Aorta (tissue), 5 donors: ENCODE measurements around the gene SHB. TPM values are rescaled to one million over a fixed set of nuclear protein-coding genes. Genes with fewer than 3 reads are reported as not detected.

Source experiments
- ATAC-seq: fragments of 200-7000 bp; cut with Tn5 transposase; one replicate; pipeline ENCODE4 v1.9.1; 2022; ENCODE audit warnings: moderate library complexity; ENCODE audit not compliant: low FRiP score
- DNase-seq, 2 donors: peaks; one replicate each; pipeline ENCODE4 v3.0.0-alpha.2; 2020
- H3K27ac ChIP-seq, 2 donors: one replicate each; pipeline ENCODE4 v1.5.1; 2013; ENCODE audit warnings: low read length in 2 of 2, mild to moderate bottlenecking in 2 of 2, moderate library complexity in 2 of 2, control low read depth in 1 of 2, inconsistent platforms in 1 of 2, low read depth in 1 of 2
- H3K27me3 ChIP-seq, 2 donors: one replicate each; pipeline ENCODE4 v1.6.1; 2013; ENCODE audit warnings: control low read depth in 1 of 2, low read length in 1 of 2, mild to moderate bottlenecking in 1 of 2, moderate library complexity in 1 of 2; ENCODE audit not compliant: insufficient read depth in 2 of 2, control insufficient read depth in 1 of 2
- H3K36me3 ChIP-seq, 2 donors: one replicate each; pipeline ENCODE4 v1.6.1; 2013; ENCODE audit warnings: control low read depth in 1 of 2, low read length in 1 of 2, mild to moderate bottlenecking in 1 of 2; ENCODE audit not compliant: insufficient read depth in 2 of 2, control insufficient read depth in 1 of 2
- H3K4me1 ChIP-seq, 2 donors: one replicate each; pipeline ENCODE4 v1.6.1; 2013; ENCODE audit warnings: low read length in 2 of 2, control low read depth in 1 of 2, mild to moderate bottlenecking in 1 of 2, moderate library complexity in 1 of 2; ENCODE audit not compliant: insufficient read depth in 2 of 2, control insufficient read depth in 1 of 2
- H3K4me3 ChIP-seq, 2 donors: one replicate each; pipeline ENCODE4 v1.5.1; 2013; ENCODE audit warnings: low read length in 2 of 2, control low read depth in 1 of 2, mild to moderate bottlenecking in 1 of 2
- H3K9me3 ChIP-seq: one replicate; pipeline ENCODE4 v1.6.1; 2013; ENCODE audit warnings: mild to moderate bottlenecking, low read length; ENCODE audit not compliant: control insufficient read depth
- WGBS, 2 donors: extraction: QIAGEN DNeasy Blood & Tissue Kit; methylation state at CpG; one replicate each; pipeline ENCODE4 v1.1.7; 2013; 5-methylcytosine and 5-hydroxymethylcytosine counted together
- intact Hi-C, 2 donors: fragments of 100-400 bp; cut with DNase I; formaldehyde crosslinking; loops; one replicate each; pipeline versions ENCODE4 v1.14.2 to v1.15.0; 2022
- polyA plus RNA-seq, 2 donors: library from polyadenylated mRNA; stranded (reverse); fragments of 200-250 nt; gene quantifications; one replicate each; pipeline ENCODE4 v1.2.3, GENCODE V29; 2013
- total RNA-seq, 2 donors: library from RNA; stranded (reverse); fragmentation: NEBNext Ultra II Directional; extraction: Animal tissue kit (Norgen Biotek cat#: 25700); gene quantifications; one replicate each; pipeline ENCODE4 v1.2.1, GENCODE V29; 2021
- donor health status: healthy with polysubstance abuse.
- donor health status: Bipolar disorder and iron deficiency.
- donor health status: DM: no; HTN: no; CAD: no.
- donor health status: DM: no; HTN: no; CAD: no.
- donor health status: DM: yes; HTN: yes; CAD: no.

SHB gene
- total and polyA plus RNA-seq, 4 donors = 3.5 to 29.3 (median 17.2) TPM

- intact Hi-C loops = no loop called here
- no peak for ATAC-seq
- WGBS, 2 donors = 89 to 94% methylated on average over 5 of the region's 5 CpGs
- no peaks in the 10 kb centered on the region for H3K27me3 ChIP-seq
- H3K9me3 ChIP-seq = no peaks in the 10 kb centered on the region
- H3K4me1 ChIP-seq = no peaks in the 10 kb centered on the region
- H3K4me3 ChIP-seq = no peak overlapping the region
- H3K36me3 ChIP-seq = no peaks in the 10 kb centered on the region
- H3K27ac ChIP-seq = no peak overlapping the region
- DNase-seq = no peak
Measured at GRCh38 chr9:38007016-38007415, 62.0 kb downstream of the SHB start.

DNA sequence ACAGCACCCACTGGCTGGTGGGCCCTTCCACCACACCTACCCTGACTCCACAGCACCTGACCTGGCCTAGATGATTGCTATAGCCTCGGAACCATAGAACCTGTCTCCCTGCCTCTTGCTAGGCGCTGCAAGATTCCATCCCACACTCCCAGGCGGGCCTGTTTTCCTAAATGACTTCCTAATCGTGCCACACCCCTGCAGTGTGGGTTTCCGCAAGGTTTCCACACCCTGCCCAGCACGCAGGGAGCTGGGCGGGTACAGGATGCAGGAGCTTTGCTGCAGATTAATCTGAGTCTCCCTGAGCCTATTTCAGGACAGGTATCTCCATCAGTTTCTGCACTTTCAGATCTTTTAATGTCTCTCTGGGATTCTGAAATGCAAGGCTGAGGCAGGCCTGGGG is 62.9 kb downstream of the SHB start:
- H3K36me3 ChIP-seq = no peaks in the 10 kb centered on the region
- intact Hi-C loops = no loop called here
- DNase-seq (no peak), ATAC-seq (no peak)
- H3K4me3 ChIP-seq = no peak overlapping the region
- WGBS, 2 donors = 90 to 92% methylated on average over 7 of the region's 7 CpGs
- no peaks in the 10 kb centered on the region for H3K4me1 ChIP-seq
- no peaks in the 10 kb centered on the region for H3K27me3 ChIP-seq
- no peaks in the 10 kb centered on the region for H3K9me3 ChIP-seq
- no peak overlapping the region for H3K27ac ChIP-seq

DNA sequence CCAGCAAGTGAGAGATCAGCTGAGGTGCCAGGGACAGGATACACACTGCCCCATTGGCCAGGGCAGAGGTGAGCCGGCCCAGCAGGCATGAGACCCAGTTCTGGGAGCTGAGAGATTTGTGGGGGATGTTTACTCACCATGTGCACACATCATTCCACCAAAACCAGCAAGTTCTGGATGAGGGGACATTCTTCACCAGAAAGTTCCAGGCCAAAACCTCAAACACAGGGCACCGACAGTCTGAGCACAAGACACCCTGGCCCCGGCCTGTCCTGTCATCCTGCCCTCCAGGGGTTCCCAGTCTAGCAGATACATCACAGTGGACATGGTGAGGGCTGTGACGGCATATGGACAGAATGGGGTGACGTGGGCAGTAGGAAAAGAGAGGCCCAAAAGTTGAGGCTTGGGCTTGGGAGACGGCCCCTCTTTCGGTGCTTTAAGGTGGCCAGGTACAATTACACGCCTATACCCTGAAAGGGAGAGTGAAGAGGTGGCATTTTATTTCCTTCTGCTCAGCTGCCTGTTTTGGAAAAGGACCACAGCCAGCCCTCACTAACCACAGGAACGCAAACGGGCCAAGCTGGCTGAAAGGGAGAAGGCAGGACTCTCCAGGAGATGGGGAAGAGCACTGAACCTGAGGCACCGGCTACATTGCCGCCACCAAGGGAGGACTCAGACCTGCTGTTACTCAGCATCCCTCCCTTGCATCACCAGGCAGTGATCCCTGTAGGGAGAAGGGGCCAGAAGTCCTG is 64.0 kb downstream of the SHB start:
- Histone ChIP-seq H3K36me3 (no peaks in the 10 kb centered on the region), H3K27ac (no peak overlapping the region), H3K27me3 (no peaks in the 10 kb centered on the region), H3K4me1 (no peaks in the 10 kb centered on the region), H3K4me3 (no peak overlapping the region), H3K9me3 (no peaks in the 10 kb centered on the region)
- intact Hi-C loops = no loop called here
- DNase-seq (peak in 1 of 2 donors; percentile 33), ATAC-seq (no peak)
- 77 to 88% methylated on average over 12 of the region's 12 CpGs for WGBS, 2 donors

DNA sequence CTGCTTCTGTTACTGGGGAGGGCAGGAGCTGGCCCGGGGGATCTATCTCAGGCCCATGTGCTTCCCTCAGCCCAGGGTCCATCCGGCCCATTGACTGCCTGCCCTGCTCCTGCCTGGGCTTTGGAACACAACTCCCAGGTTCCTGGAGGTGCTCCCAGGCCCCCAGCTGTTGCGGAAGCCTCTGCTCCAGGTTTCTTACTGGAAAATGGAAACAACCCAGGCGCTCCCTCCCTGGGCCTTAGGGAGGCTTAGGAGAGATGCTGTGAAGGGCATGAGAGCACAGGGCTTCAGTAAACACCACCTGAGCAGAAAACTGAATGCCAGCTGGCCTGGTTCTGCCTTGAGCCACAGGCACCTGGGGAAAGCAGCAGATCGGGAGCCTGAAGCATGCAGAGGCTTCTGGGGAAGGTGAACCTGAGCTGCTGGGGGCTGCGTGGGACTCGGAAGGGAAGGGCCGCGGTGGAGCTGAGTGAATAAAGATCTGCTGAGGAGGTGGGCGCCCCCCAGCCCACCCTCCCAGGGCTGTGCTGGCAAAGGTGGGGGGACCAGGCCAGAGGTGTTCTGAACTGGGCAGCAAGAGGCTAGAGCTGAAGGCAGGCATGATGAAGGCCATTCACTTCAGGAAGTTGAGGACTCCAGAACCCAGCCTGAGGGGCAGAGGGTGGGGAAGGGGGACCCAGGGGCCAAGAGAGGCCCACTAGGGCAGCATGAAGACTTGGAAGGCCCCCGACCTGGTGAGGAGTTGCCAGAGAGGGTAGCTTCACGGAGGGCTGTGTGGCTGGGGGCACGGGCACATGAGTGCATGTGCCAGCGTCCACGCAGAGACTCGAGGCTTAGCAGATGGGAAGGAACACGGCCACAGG is 64.8 kb downstream of the SHB start:
- Histone ChIP-seq H3K9me3 (no peaks in the 10 kb centered on the region), H3K4me1 (no peaks in the 10 kb centered on the region), H3K27ac (no peak overlapping the region), H3K27me3 (no peaks in the 10 kb centered on the region), H3K36me3 (no peaks in the 10 kb centered on the region), H3K4me3 (no peak overlapping the region)
- 81 to 84% methylated on average over 17 of the region's 17 CpGs for WGBS, 2 donors
- DNase-seq = peak in 1 of 2 donors; percentile 75
- no peak for ATAC-seq
- intact Hi-C loops = no loop called here

DNA sequence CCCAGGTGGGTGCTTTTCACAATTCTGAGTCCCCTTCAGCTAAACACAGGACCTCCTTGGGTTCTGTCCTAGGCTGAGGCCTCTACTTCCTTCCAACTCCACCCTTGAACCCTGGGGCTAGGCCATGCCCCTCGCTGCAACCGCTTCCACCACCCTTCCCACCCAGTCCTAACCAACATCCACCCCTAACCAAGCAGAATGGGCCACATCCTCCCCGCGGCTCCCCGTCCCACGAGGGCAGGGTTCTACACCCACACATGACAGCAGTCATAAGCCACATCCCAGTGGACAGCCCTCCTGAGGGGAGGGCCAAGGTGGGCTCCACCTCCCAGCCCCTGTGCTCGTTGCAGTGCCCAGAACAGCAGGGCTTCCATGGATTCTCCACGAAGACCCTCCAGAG is 65.8 kb downstream of the SHB start:
- Histone ChIP-seq H3K36me3 (no peaks in the 10 kb centered on the region), H3K27me3 (no peaks in the 10 kb centered on the region), H3K27ac (no peak overlapping the region), H3K4me3 (no peak overlapping the region), H3K4me1 (no peaks in the 10 kb centered on the region), H3K9me3 (no peaks in the 10 kb centered on the region)
- intact Hi-C loops = no loop called here
- DNase-seq (peak in 1 of 2 donors; percentile 55), ATAC-seq (no peak)
- 74% methylated on average over 8 of the region's 8 CpGs for WGBS, 2 donors

GRCh38 chr9:38001430-38001829 is 67.6 kb downstream of the SHB start:
- no peaks in the 10 kb centered on the region for H3K9me3 ChIP-seq
- no peaks in the 10 kb centered on the region for H3K4me1 ChIP-seq
- no peak overlapping the region for H3K27ac ChIP-seq
- H3K36me3 ChIP-seq = no peaks in the 10 kb centered on the region
- intact Hi-C loops = no loop called here
- 84 to 87% methylated on average over 7 of the region's 7 CpGs for WGBS, 2 donors
- H3K4me3 ChIP-seq = no peak overlapping the region
- no peak for ATAC-seq
- DNase-seq = peak; percentile 21 to 35
- H3K27me3 ChIP-seq = no peaks in the 10 kb centered on the region

GRCh38 chr9:38000735-38001134 is 68.3 kb downstream of the SHB start:
- Histone ChIP-seq H3K9me3 (no peaks in the 10 kb centered on the region), H3K27ac (no peak overlapping the region), H3K4me1 (no peaks in the 10 kb centered on the region), H3K27me3 (no peaks in the 10 kb centered on the region), H3K36me3 (no peaks in the 10 kb centered on the region), H3K4me3 (no peak overlapping the region)
- ATAC-seq (no peak), DNase-seq (peak in 1 of 2 donors; percentile 3)
- WGBS, 2 donors = 91 to 93% methylated on average over 5 of the region's 5 CpGs
- intact Hi-C loops = no loop called here

DNA sequence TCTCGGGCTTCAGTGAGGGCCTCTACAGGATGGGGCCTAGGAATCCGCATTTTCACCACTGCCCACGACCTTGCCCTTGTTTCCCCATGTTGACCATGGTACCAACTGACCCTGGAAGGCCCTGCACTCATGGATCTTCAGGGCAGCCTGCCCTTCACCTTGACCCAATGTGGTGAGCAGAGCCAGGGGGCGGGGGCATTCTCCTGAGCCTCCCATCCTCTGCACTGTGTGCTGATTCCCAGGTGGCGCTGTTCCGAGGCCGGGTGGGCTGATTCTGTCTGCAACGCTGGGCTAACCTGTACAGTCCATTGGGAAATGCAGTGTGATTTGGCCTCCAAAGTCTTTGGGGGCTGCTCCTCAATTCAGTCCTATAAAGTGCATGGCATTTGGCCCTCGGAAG is 68.7 kb downstream of the SHB start:
- Histone ChIP-seq H3K4me3 (no peak overlapping the region), H3K27me3 (no peaks in the 10 kb centered on the region), H3K36me3 (no peaks in the 10 kb centered on the region), H3K27ac (no peak overlapping the region), H3K4me1 (no peaks in the 10 kb centered on the region), H3K9me3 (no peaks in the 10 kb centered on the region)
- WGBS, 2 donors = 91 to 94% methylated on average over 9 of the region's 9 CpGs
- intact Hi-C loops = no loop called here
- peak; percentile 34 to 65 for DNase-seq
- ATAC-seq = no peak
